HG02973 (cell line): Measurements from ENCODE around the gene ZNF121.
A peak's percentile ranks its signal among the peaks of the same experiment; 100 is the strongest.
"Not testable (repeated sequence)": the region's sequence is repeated elsewhere in the genome, so short reads cannot be mapped to it uniquely, and the experiment has no call there.

Experiments used
- ATAC-seq: cut with Tn5 transposase; IDR thresholded peaks from one replicate; pipeline ENCODE4 v1.9.1; 2021; ENCODE audit warnings: moderate library complexity; ENCODE audit not compliant: unreplicated experiment

ZNF121 gene

DNA sequence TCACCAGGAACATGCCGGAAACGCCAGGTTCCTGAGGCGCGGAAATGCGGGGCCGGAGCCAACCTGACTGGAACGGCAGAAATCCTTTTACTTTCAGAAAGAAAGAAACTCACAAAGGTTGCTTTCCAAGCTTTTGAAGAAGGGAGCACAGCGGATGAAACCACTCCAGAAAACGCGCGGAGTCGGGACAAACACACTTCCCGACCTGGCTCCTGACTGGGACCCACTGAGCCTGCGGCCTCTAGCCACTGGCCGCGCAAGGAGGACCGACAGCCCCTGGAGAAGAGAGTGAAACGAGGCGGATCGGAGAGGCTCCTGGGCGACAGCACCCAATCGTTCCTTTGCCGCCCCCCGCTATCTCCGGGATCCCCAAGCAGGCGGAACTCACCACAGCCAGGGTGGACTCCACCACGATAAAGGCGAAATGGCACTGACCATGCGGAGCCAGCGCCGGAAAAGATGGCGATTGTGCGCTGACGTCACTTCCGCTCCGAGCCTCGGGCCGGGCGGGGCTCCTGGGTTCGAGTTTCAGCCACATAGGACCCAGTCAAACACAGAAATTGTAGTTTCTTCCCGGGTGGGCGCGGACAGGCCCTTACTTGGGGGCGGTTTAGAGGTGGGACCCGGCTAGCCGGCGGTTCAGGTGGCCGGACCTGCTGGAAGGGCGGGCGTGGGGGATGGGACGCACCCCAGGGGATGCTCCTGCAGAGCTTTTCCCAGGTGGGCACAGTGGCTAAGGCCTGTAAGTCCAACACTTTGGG, at the start of gene ZNF121:
Gene ZNF121, minus strand, starts transcription at position 432 of the 761 bp plus-strand sequence. CDS start 16,407 bp downstream, outside the sequence.
- ATAC-seq, result peak; percentile 81

DNA sequence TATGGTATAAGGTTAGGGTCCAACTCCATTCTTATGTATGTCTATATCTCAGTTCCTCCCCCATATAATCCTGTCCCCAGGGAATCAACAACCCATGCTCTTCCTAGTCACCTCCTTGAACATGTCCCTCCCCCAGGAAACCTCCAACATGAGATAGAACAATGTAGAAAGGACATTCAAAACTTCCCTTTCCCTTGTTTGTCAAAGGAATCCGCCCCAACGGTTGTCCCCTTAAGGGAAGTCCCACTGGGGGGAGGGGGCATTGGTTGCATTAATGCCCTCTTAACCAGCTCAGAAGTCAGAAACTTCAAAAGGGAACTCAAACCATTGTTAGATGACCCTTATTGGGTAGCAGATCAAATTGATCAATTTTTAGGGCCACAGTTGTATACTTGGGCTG, 43.6 kb upstream of the ZNF121 start:
- ATAC-seq, result no peak

GRCh38 chr19:9622531-9622930, 38.2 kb upstream of the ZNF121 start:
- no peak for ATAC-seq

DNA sequence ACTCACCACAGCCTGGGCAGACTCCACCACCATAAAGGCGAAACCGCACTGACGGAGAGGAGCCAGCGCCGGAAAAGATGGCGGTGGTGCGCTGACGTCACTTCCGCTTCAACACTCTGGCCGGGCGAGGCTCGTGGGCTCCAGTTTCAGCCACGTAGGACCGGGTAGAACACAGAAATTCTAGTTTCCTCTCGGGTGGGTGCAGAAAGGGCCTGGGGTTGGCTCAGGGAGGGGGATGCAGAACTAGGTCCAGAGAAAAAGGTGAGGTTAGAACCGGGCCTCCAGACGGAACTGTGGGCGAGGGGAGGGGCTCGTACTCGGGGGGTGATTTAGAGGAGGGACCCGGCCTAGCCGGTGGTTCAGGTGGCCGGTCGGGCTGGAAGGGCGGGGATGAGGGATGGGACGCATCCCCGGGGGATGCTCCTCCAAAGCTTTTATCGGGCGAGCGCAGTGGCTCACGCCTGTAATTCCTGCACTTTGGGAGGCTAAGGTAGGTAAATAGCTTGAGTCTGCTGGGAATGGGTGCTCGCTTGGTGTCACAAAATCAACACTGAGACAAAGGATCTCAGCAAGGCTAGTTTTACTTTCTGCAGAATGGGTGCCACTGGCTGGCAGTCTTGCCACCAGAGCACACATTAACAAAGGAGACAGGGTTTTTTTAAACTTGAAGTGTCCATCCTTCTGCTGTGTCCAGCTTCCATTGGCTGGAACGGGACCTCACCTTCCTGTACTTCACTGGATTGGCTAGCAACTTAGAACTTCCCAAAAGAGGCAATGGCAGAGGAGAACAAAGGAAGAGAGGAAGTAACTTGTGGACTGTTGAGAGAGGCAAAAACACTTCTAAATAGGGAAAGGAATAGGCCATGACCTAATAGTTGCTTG, 37.1 kb upstream of the ZNF121 start, which contains the start of gene ZNF561:
Gene ZNF561, minus strand, starts transcription at position 77 of the 882 bp plus-strand sequence. CDS start 1,776 bp downstream, outside the sequence.
- peak; percentile 77 for ATAC-seq

DNA sequence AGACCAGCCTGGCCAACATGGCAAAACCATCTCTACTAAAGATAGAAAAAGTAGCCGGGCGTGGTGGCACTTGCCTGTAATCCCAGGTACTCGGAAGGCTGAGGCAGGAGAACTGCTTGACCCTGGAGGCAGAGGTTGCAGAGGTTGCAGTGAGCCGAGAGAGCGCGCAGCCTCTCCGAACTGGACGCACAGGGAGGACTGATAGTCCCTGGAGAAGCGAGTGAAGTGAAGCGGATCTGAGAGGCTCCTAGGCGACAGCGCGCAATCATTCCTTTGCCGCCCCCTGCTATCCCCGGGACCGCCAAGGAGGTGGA, 36.5 kb upstream of the ZNF121 start:
- ATAC-seq, result no peak

GRCh38 chr19:9615844-9616243, 31.5 kb upstream of the ZNF121 start:
- no peak for ATAC-seq

- ATAC-seq, result no peak
These were observed 26.3 kb upstream of the ZNF121 start for GRCh38 chr19:9610484-9611113.

DNA sequence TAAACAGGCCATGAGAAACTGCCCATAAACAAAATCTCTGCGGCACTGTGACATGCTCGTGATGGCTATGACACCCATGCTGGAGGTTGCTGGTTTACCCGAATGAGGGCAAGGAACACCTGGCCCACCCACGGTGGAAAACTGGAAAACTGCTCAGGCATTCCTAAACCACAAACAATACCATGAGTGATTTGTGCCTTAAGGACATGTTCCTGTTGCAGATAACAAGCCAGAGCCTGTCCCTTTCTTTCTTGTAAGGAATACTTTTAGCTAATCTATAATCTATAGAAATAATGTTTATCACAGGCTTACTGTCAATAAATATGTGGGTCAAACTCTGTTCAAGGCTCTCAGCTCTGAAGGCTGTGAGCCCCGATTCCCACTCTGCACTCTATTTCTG, 24.6 kb upstream of the ZNF121 start:
- ATAC-seq, result no peak

DNA sequence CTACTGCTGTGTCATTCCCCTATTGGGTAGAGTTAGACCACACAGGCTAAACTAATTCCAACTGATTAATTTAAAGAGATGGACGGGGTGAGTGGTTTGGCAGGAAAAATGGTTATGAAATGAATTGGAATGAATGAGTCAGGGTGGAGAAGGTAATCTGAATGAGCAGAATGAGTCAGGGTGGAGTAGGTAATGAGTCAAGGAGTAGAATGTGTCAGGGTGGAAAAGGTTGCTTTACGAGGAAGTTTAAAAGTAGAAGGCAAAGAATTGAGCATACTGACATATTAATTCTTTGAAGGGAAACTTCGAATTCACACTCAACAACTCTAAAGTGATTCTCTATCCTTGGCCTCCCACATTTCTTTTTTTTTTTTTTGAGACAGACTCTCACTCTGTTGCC, 12.7 kb upstream of the ZNF121 start:
- ATAC-seq, result no peak

- no peak for ATAC-seq
These were observed 2.5 kb upstream of the ZNF121 start for GRCh38 chr19:9586764-9587163.

DNA sequence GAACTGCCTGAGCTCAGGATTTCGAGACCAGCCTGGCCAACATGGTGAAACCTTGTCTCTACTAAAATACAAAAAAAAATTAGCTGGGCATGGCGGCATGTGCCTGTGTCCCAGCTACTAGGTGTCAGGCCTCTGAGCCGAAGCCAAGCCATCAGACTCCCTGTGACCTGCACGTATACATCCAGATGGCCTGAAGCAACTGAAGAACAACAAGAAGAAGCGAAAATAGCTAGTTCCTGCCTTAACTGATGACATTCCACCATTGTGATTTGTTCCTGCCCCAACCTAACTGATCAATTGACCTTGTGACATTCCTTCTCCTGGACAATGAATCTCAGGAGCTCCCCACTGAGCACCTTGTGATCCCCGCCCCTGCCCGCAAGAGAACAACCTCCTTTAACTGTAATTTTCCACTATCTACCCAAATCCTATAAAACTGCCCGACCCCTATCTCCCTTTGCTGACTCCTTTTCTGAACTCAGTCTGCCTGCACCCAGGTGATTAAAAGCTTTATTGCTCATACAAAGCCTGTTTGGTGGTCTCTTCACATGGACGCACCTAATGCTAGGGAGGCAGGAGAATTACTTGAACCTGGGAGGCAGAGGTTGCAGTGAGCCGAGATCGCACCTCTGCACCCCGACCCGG, 2.1 kb downstream of the ZNF121 start:
- ATAC-seq, result not testable (repeated sequence)

- ATAC-seq, result no peak
These were observed 3.6 kb downstream of the ZNF121 start for GRCh38 chr19:9580728-9581127.

DNA sequence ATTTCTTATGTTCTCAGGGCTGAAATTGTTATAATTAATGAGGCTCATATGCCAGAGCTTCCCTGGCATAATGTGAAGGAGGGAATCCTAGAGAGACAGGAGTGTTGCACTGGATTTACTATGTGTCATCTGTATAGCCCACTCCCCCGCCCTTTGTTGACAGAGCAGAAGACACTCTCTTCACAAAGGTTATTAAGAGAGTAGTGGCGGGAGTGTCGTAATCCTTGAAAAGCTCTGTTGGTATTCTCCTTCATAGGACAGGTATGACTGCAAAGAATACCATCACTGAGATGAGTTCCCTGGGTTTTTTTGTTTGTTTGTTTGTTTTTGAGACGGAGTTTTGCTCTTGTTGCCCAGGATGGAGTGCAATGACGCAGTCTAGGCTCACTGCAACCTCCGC, 14.0 kb downstream of the ZNF121 start:
- no peak for ATAC-seq

DNA sequence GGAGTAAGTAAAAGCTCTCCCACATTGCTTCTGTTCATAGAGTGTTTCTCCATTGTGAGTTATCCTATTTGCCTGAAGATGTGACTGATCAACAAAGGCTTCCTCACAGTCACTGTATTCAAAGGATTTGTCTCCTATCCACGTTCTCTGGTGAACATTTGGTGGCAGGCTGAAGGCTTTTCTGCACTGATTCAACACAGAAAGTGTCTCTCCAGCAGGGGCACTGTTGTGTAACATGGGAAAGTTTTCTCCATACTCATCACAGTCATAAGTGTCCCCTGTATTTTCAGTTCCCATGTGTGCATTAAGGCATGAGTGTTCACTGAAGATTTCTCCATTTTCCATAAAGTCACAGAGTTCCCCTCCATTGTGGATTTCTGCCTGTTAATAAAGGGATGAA, 17.6 kb downstream of the ZNF121 start:
- ATAC-seq, result no peak

DNA sequence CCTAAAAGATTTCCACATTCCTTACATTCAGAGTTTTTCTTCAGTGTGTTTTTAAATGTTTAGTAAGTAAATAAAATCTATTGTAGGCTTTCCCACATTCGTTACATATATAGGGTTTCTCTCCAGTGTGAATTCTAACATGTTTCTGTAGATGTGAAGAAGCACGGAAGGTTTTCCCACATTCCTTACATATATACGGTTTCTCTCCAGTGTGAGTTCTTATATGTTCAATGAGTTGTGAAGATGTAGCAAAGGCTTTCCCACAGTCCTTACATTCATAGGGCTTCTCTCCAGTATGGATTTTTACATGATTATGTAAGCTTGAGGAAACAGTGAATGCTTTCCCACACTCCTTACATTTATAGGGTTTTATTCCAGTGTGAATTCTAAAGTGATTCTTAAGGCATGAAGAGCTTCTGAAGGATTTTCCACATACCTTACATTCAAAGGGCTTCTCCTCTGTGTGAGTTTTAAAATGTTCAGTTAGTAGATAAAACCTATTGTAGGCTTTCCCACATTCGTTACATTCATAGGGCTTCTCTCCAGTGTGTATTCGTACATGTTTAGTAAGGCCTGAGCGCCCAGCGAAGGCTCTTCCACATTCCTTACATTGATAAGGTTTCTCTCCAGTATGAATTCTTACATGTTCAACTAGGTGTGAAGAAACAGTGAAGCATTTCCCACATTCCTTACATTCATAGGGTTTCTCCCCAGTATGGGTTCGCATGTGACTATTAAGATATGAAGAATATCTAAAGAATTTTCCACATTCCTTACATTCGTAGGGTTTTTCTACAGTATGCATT, 18.2 kb downstream of the ZNF121 start:
- ATAC-seq, result no peak

- no peak for ATAC-seq
These were observed 31.6 kb downstream of the ZNF121 start for GRCh38 chr19:9552536-9553274.

GRCh38 chr19:9547870-9548269, 36.4 kb downstream of the ZNF121 start:
- no peak for ATAC-seq

DNA sequence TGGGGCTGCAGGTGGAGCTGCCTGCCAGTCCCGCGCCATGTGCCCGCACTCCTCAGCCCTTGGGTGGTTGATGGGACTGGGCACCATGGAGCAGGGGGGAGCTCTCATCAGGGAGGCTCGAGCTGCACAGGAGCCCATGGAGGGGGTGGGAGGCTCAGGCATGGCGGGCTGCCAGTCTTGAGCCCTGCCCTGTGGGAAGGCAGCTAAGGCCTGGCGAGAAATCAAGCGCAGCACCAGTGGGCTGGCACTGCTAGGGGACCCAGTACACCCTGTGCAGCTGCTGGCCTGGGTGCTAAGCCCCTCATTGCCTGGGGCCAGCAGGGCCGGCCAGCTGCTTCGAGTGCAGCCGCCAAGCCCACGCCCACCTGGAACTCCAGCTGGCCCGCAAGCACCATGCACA, 43.0 kb downstream of the ZNF121 start:
- not testable (repeated sequence) for ATAC-seq

DNA sequence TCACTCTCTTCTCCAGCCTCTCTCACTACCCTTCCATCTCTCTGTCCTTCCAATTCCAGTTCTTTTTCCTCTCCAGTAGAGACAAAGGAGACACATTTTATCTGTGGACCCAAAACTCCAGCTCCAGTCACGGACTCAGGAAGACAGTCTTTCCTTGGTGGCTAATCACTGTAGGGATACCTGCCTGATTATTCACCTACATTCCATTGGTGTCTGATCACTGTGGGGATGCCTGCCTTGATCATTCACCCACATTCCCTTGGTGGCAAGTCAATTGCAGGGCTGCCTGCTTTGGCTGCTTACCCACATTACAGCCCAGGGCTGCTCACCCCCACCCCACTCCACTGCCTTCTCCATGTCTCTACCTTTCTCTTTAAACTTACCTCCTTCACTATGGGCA, 44.4 kb downstream of the ZNF121 start:
- not testable (repeated sequence) for ATAC-seq

GRCh38 chr19:9539201-9539600, 45.1 kb downstream of the ZNF121 start:
- ATAC-seq, result not testable (repeated sequence)
